ENCODE results near the gene SPRED1.

The SPRED1 gene

GRCh38 chr15:38238311-38238710 lies 14.3 kb upstream of the SPRED1 start:
- TF ChIP-seq CTCF (conservative IDR thresholded peaks at IDR 0.05; ENCODE audit: low read length) (no peak), EZH2phosphoT487 (IDR thresholded peaks at IDR 0.05; ENCODE audit: borderline replicate concordance) (no peak)
- H4K20me1 ChIP-seq (ENCODE audit: insufficient read depth, low read length, poor library complexity, severe bottlenecking), result no peaks in the 10 kb centered on the region
- no peak overlapping the region for H3K4me2 ChIP-seq (ENCODE audit: low read depth, low read length, poor library complexity, severe bottlenecking)

GRCh38 chr15:38242055-38242454 lies 10.6 kb upstream of the SPRED1 start:
- H3K4me3 ChIP-seq (ENCODE audit: low read length, poor library complexity, severe bottlenecking), result no peak overlapping the region
- no peaks in the 10 kb centered on the region for H3K9me2 ChIP-seq (replicated peaks; ENCODE audit: low read depth, low read length)
- no peak overlapping the region for H3K9ac ChIP-seq (ENCODE audit: low read depth, low read length, poor library complexity, severe bottlenecking)
- no peaks in the 10 kb centered on the region for H4K20me1 ChIP-seq (ENCODE audit: insufficient read depth, low read length, poor library complexity, severe bottlenecking)
- no peaks in the 10 kb centered on the region for H3F3A ChIP-seq (ENCODE audit: low read depth)
- H3K4me2 ChIP-seq (ENCODE audit: low read depth, low read length, poor library complexity, severe bottlenecking), result no peak overlapping the region
- no peak overlapping the region for H2AFZ ChIP-seq (ENCODE audit: low read length)
- H3K79me2 ChIP-seq (ENCODE audit: insufficient read depth, low read length), result no peaks in the 10 kb centered on the region
- no peak for TF ChIP-seq CTCF (conservative IDR thresholded peaks at IDR 0.05; ENCODE audit: low read length)
- no peak for TF ChIP-seq EZH2phosphoT487 (IDR thresholded peaks at IDR 0.05; ENCODE audit: borderline replicate concordance)
- H3K36me3 ChIP-seq (ENCODE audit: insufficient read depth, low read length), result no peaks in the 10 kb centered on the region
- H3K9me3 ChIP-seq (ENCODE audit: insufficient read depth, low read depth, low read length), result no peaks in the 10 kb centered on the region
- H3K27me3 ChIP-seq (ENCODE audit: insufficient read depth, low read length, poor library complexity, severe bottlenecking), result no peaks in the 10 kb centered on the region
- H3K4me1 ChIP-seq (ENCODE audit: insufficient read depth, low read length, poor library complexity, severe bottlenecking), result no peaks in the 10 kb centered on the region

More at GRCh38 chr15:38238311-38238710, 14.3 kb upstream of the SPRED1 start:
- Histone ChIP-seq H3K4me3 (ENCODE audit: low read length, poor library complexity, severe bottlenecking) (no peak overlapping the region), H3K27me3 (ENCODE audit: insufficient read depth, low read length, poor library complexity, severe bottlenecking) (no peaks in the 10 kb centered on the region), H3K9ac (ENCODE audit: low read depth, low read length, poor library complexity, severe bottlenecking) (no peak overlapping the region), H3K4me1 (ENCODE audit: insufficient read depth, low read length, poor library complexity, severe bottlenecking) (no peaks in the 10 kb centered on the region), H3K9me2 (replicated peaks; ENCODE audit: low read depth, low read length) (no peaks in the 10 kb centered on the region), H3K9me3 (ENCODE audit: insufficient read depth, low read depth, low read length) (no peaks in the 10 kb centered on the region), H3K36me3 (ENCODE audit: insufficient read depth, low read length) (no peaks in the 10 kb centered on the region), H2AFZ (ENCODE audit: low read length) (no peak overlapping the region), H3F3A (ENCODE audit: low read depth) (no peaks in the 10 kb centered on the region), H3K79me2 (ENCODE audit: insufficient read depth, low read length) (no peaks in the 10 kb centered on the region)

GRCh38 chr15:38243278-38244055 lies 9.2 kb upstream of the SPRED1 start:
- no peaks in the 10 kb centered on the region for H3K4me1 ChIP-seq (ENCODE audit: insufficient read depth, low read length, poor library complexity, severe bottlenecking)
- no peaks in the 10 kb centered on the region for H3F3A ChIP-seq (ENCODE audit: low read depth)
- no peak overlapping the region for H3K9ac ChIP-seq (ENCODE audit: low read depth, low read length, poor library complexity, severe bottlenecking)
- no peak overlapping the region for H2AFZ ChIP-seq (ENCODE audit: low read length)
- no peak overlapping the region for H3K4me2 ChIP-seq (ENCODE audit: low read depth, low read length, poor library complexity, severe bottlenecking)
- TF ChIP-seq CTCF (conservative IDR thresholded peaks at IDR 0.05; ENCODE audit: low read length), result no peak
- no peak for TF ChIP-seq EZH2phosphoT487 (IDR thresholded peaks at IDR 0.05; ENCODE audit: borderline replicate concordance)
- no peaks in the 10 kb centered on the region for H3K79me2 ChIP-seq (ENCODE audit: insufficient read depth, low read length)
- no peak overlapping the region for H3K4me3 ChIP-seq (ENCODE audit: low read length, poor library complexity, severe bottlenecking)
- H3K27me3 ChIP-seq (ENCODE audit: insufficient read depth, low read length, poor library complexity, severe bottlenecking), result no peaks in the 10 kb centered on the region
- H3K9me3 ChIP-seq (ENCODE audit: insufficient read depth, low read depth, low read length), result no peaks in the 10 kb centered on the region
- no peaks in the 10 kb centered on the region for H3K9me2 ChIP-seq (replicated peaks; ENCODE audit: low read depth, low read length)
- no peaks in the 10 kb centered on the region for H3K36me3 ChIP-seq (ENCODE audit: insufficient read depth, low read length)
- no peaks in the 10 kb centered on the region for H4K20me1 ChIP-seq (ENCODE audit: insufficient read depth, low read length, poor library complexity, severe bottlenecking)
